Neural cell (in vitro differentiated cells): ENCODE results near the gene KIR2DL3.
"Not testable (repeated sequence)": the region's sequence is repeated elsewhere in the genome, so short reads cannot be mapped to it uniquely, and the experiment has no call there.

Experiments used
- CTCF ChIP-seq: fragments of 450-650 bp; IDR thresholded peaks from 2 replicates; pipeline ENCODE4 v1.5.1; 2014; ENCODE audit warnings: antibody characterized with exemption, mild to moderate bottlenecking, moderate library complexity; ENCODE audit not compliant: poor library complexity, severe bottlenecking
- EP300 ChIP-seq: fragments of 450-650 bp; conservative IDR thresholded peaks from 2 replicates; pipeline ENCODE4 v1.6.1; 2014; ENCODE audit warnings: antibody characterized with exemption, mild to moderate bottlenecking, moderate library complexity; ENCODE audit not compliant: poor library complexity, severe bottlenecking
- EZH2 ChIP-seq: fragments of 200-600, 300-800 bp; shearing (Covaris generic), sonication (generic); IDR thresholded peaks from 2 replicates; pipeline ENCODE4 v1.6.1; 2014; ENCODE audit warnings: antibody characterized with exemption, low read length, borderline replicate concordance, mild to moderate bottlenecking; ENCODE audit not compliant: insufficient read depth, poor library complexity, severe bottlenecking
- SMC3 ChIP-seq: fragments of 450-650 bp; conservative IDR thresholded peaks from 2 replicates; pipeline ENCODE4 v1.6.1; 2014; ENCODE audit warnings: antibody characterized with exemption, mild to moderate bottlenecking, moderate library complexity; ENCODE audit not compliant: poor library complexity
- TAF1 ChIP-seq: IDR thresholded peaks from 2 replicates; pipeline ENCODE4 v1.6.1; 2012; ENCODE audit warnings: low read depth

GRCh38 chr19:54788154-54788553, 49.8 kb downstream of the KIR2DL3 start:
- not testable (repeated sequence) for TF ChIP-seq EP300, EZH2, TAF1, CTCF, SMC3
